Endometrial microvascular endothelial cells (primary cell): ENCODE results near the gene SEMA3D. TPM values are rescaled to one million over a fixed set of nuclear protein-coding genes. Genes with fewer than 3 reads are reported as not detected.

Source experiments
- in situ Hi-C: cut with HindIII; loops from 2 replicates; pipeline ENCODE4 v1.10.0; 2017; ENCODE audit warnings: low sequenced_read_pairs, low pct_unique_long_range_greater_than_20kb; ENCODE audit errors: inconsistent ontology term
- total RNA-seq: library from RNA; depleted of rRNA; stranded (reverse); fragments of >200 nt; gene quantifications from one replicate; pipeline ENCODE4 v1.2.3, GENCODE V29; 2015; ENCODE audit errors: inconsistent ontology term

The SEMA3D gene
- 4.1 TPM for total RNA-seq

GRCh38 chr7:85186521-85187241, at the start of gene SEMA3D:
Gene SEMA3D (minus strand): TSS chr7:85187056. CDS start chr7:85121891, 65,165 bp downstream.
- in situ Hi-C loops: no loop called here

GRCh38 chr7:85234730-85235129, 47.9 kb upstream of the SEMA3D start:
- in situ Hi-C loops: no loop called here

- in situ Hi-C loops: no loop called here
These were observed 45.2 kb upstream of the SEMA3D start for GRCh38 chr7:85232068-85232467.

GRCh38 chr7:85230623-85231022, 43.8 kb upstream of the SEMA3D start:
- in situ Hi-C loops: no loop called here

GRCh38 chr7:85229544-85229943, 42.7 kb upstream of the SEMA3D start:
- in situ Hi-C loops: no loop called here

- in situ Hi-C loops: no loop called here
These were observed 39.7 kb upstream of the SEMA3D start for GRCh38 chr7:85226361-85227085.

- in situ Hi-C loops: no loop called here
These were observed 37.3 kb upstream of the SEMA3D start for GRCh38 chr7:85224171-85224570.

- in situ Hi-C loops: no loop called here
These were observed 35.7 kb upstream of the SEMA3D start for GRCh38 chr7:85222522-85222921.

GRCh38 chr7:85221796-85222195, 34.9 kb upstream of the SEMA3D start:
- in situ Hi-C loops: no loop called here

GRCh38 chr7:85220651-85221050, 33.8 kb upstream of the SEMA3D start:
- in situ Hi-C loops: no loop called here

GRCh38 chr7:85220023-85220422, 33.2 kb upstream of the SEMA3D start:
- in situ Hi-C loops: no loop called here

- in situ Hi-C loops: no loop called here
These were observed 30.2 kb upstream of the SEMA3D start for GRCh38 chr7:85217085-85217484.

GRCh38 chr7:85215098-85215497, 28.2 kb upstream of the SEMA3D start:
- in situ Hi-C loops: no loop called here

GRCh38 chr7:85213500-85213899, 26.6 kb upstream of the SEMA3D start:
- in situ Hi-C loops: no loop called here

- in situ Hi-C loops: no loop called here
These were observed 18.9 kb upstream of the SEMA3D start for GRCh38 chr7:85205754-85206153.

- in situ Hi-C loops: no loop called here
These were observed 17.6 kb upstream of the SEMA3D start for GRCh38 chr7:85204496-85204895.

GRCh38 chr7:85204061-85204460, 17.2 kb upstream of the SEMA3D start:
- in situ Hi-C loops: no loop called here

GRCh38 chr7:85201209-85201608, 14.4 kb upstream of the SEMA3D start:
- in situ Hi-C loops: no loop called here

- in situ Hi-C loops: no loop called here
These were observed 9.8 kb upstream of the SEMA3D start for GRCh38 chr7:85196696-85197095.

- in situ Hi-C loops: no loop called here
These were observed 4.5 kb upstream of the SEMA3D start for GRCh38 chr7:85191383-85191782.
